ENCODE measurements around the gene MEAK7.

The MEAK7 gene

DNA sequence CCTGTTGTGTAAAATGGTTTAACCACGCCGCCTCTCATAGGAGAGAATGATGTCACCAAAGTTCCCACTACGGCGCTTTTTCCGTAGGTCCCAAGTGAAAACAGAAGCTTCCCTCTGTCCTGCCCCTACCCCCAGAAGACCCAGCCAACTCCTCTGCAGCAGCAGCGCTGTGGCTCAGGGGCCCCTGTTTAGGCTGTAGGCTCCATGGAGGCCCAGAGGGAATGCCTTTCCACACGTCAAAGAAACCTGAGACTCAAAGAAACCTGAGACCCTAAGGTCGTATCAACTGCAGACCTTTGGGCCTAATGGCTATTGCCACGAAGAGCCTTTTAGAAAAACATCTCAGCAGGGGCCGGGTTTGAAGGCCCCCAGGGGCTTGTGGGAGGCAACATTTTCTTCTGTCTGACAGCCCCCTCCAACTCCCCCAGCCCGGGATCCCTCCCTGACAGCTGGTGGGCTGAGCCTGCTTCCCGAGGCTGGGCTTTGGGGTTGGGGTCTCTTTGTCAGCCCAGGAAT, 43.1 kb upstream of the MEAK7 start:
- H3K4me3 ChIP-seq (replicated peaks in 1 of 2; ENCODE audit: low read depth in 2 of 2, low read length in 2 of 2): no peak overlapping the region
- DNase-seq (ENCODE audit: low read depth in 2 of 2): no peak
- TF ChIP-seq, protein P1, sequence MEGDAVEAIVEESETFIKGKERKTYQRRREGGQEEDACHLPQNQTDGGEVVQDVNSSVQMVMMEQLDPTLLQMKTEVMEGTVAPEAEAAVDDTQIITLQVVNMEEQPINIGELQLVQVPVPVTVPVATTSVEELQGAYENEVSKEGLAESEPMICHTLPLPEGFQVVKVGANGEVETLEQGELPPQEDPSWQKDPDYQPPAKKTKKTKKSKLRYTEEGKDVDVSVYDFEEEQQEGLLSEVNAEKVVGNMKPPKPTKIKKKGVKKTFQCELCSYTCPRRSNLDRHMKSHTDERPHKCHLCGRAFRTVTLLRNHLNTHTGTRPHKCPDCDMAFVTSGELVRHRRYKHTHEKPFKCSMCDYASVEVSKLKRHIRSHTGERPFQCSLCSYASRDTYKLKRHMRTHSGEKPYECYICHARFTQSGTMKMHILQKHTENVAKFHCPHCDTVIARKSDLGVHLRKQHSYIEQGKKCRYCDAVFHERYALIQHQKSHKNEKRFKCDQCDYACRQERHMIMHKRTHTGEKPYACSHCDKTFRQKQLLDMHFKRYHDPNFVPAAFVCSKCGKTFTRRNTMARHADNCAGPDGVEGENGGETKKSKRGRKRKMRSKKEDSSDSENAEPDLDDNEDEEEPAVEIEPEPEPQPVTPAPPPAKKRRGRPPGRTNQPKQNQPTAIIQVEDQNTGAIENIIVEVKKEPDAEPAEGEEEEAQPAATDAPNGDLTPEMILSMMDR (IDR thresholded peaks at IDR 0.05; ENCODE audit: low read depth, low read length): no peak

DNA sequence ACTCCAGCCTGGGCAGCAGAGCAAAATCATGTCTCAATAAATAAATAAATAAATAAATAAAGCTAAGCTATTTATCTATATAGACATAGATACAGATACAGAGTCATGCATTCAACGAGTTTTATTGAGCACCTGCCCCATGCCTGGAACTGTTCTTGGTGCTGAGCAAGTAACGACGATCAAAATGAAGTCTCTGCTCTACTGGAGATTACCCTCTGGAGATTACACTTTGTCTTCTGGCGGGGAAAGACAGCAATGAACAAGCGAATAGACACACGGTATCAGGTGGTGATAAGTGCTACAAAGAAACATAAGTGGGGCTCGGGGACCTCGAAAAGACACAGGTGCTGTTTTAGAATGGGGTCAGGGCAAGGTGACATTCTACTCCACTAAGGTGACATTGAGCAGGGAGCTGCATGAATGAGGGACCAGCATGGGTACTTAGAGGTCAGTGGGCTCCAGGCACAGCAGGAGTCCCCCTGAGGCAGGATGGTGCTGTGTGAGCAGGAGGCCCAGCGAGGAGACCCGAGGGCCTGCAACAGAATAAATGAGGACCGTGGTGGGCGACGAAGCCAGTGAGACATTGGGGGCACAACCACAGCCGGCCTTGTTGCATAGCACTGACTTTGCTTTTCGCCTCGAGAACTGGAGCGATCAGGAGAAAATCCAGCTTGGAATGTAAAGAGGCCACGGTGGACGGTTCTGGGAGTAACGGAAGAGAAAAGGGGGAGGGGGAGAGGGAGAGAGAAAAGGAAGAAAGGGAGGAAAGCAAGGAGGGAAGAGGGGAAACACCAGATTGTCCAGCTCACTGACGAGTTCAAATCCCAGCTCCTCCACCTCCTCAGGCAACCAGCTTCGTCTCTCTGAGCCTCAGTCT, 42.4 kb upstream of the MEAK7 start:
- TF ChIP-seq, protein P1 (IDR thresholded peaks at IDR 0.05; ENCODE audit: low read depth, low read length): no peak
- DNase-seq (ENCODE audit: low read depth in 2 of 2): no peak
- H3K4me3 ChIP-seq (replicated peaks in 1 of 2; ENCODE audit: low read depth in 2 of 2, low read length in 2 of 2): no peak overlapping the region

DNA sequence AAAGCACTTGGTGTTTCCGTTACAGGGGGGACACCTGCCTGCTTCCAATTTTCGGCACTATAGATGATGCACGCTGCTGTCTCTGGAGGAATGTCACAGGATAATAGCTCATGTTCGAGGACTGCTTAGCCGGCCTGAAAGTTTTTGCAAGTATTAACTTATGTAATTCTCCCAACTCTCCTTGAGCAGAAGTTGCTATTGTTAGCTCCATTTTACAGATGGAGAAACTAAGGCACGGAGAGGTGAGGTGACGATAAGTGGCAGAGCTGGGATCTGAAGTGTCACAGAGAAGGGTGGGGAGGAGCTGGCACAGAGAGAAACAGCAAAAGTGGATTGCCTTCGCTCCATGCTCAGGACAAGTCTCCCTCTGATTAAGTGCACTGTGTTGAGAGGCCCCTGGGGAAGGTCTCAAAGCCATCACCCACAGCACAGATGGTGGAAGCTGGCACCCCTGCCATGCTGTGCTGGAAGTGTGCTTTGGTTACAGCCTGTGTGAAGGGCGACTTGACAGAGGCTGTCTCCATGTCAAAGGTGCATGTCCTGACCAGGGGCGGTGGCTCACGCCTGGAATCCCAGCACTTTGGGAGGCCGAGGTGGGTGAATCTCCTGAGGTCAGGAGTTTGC, 40.8 kb upstream of the MEAK7 start:
- TF ChIP-seq, protein P1 (IDR thresholded peaks at IDR 0.05; ENCODE audit: low read depth, low read length): no peak
- no peak for DNase-seq (ENCODE audit: low read depth in 2 of 2)

DNA sequence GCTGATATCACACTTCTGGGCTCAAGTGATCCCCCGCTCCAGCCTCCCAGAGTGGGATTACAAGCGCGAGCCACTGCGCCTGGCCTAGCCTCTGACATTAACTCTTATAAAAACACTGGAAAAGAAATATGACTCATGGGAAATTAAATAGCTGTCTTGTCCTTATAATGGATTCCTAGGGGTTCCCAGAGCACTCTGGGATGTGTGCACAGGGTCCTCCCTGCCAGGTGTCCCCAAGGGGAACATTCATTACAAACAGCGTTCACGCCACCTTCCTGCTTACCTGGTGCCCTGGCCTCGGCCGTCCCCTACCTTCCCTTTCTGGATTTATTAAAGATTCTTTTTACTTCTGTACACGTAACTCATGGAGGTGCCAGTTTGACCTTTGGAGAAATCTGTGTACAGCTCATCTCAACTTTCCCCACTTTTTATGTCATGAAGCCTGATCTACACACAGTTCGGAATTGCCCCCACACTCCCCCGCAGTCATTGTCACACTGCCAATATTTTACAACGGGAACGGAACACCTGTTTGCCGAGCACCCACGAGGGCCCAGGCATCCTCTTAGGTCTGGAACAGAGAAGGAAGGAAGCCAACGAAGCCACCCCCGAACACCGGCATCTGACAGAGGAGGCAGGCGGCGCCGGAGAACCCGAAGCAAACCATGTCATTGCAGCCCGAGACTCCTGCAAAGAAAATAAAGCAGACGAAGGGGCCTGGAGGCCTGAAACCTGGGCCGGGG, 39.7 kb upstream of the MEAK7 start:
- no peak for DNase-seq (ENCODE audit: low read depth in 2 of 2)
- no peak overlapping the region for H3K4me3 ChIP-seq (replicated peaks in 1 of 2; ENCODE audit: low read depth in 2 of 2, low read length in 2 of 2)
- TF ChIP-seq, protein P1 (IDR thresholded peaks at IDR 0.05; ENCODE audit: low read depth, low read length): no peak

More for the DNA sequence above, 40.8 kb upstream of the MEAK7 start:
- no peak overlapping the region for H3K4me3 ChIP-seq (replicated peaks in 1 of 2; ENCODE audit: low read depth in 2 of 2, low read length in 2 of 2)

DNA sequence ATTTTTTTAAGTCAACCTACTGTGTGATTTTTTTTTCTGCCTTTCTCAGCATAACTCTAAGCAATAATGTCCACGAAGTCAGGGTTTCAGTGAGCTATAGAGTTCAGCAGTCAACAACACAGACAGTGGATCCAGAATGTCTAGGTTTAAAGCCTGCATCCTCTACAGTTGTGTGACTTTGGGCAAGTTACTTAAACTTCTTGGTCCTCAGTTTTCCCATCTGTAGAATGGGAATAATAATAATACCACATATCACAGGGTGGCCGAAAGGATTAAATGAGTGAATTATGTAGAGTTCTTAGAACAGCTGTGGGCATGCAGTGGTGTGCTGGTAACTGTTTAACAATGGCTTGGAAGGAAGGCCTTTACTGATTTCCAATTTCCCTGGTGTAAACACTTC, 38.8 kb upstream of the MEAK7 start:
- TF ChIP-seq, protein P1 (IDR thresholded peaks at IDR 0.05; ENCODE audit: low read depth, low read length): no peak
- H3K4me3 ChIP-seq (replicated peaks in 1 of 2; ENCODE audit: low read depth in 2 of 2, low read length in 2 of 2): no peak overlapping the region
- DNase-seq (ENCODE audit: low read depth in 2 of 2): no peak

DNA sequence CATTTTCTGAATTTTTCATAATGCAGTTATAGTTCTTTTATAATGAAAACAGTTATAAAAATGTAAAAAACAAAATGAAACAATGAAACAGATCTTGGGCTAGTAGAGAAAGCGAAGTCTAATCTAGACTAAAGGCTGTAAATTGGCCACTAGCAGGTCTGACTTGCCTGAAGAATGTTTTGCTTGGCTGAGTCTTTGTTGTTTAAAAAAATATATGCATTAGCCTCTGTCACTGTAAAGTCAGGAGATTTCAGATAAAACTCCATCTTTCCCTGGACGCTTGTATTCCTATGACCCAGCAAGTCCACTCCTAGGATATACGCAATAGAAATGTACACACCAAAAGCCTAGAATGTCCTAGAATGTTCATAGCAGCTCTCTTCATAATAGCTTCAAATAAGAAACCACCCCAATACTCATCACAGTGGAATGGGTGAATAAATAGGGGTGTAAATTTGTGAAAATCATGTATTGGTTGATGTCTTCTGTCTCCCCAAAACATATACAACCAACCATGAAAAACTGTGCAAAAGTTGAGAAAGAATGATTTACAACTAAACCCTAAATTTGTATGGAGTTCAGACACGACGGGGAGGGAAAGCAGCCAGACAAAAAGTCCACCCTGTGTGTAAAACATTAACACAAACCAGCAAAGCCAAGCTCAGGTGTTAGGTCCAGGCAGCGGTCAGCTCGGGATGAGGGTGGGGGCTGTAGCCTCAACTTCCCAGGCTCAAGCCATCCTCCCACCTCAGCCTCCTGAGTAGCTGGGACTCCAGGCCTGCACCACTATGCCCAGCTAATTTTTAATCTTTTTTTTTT, 37.7 kb upstream of the MEAK7 start:
- peak; percentile 58 to 78 for DNase-seq (ENCODE audit: low read depth in 2 of 2)
- TF ChIP-seq, protein P1 (IDR thresholded peaks at IDR 0.05; ENCODE audit: low read depth, low read length): no peak
- no peak overlapping the region for H3K4me3 ChIP-seq (replicated peaks in 1 of 2; ENCODE audit: low read depth in 2 of 2, low read length in 2 of 2)

All from cardiac fibroblast (primary cell).